Calu3 (cell line): ENCODE data around the gene RBBP6. TPM values are rescaled to one million over a fixed set of nuclear protein-coding genes. Genes with fewer than 3 reads are reported as not detected.

Source experiments
- BruUV-seq: library from RNA; stranded (reverse); fragments of 400-500 nt; replicated peaks from 2 replicates; lab custom pipeline; 2021; lab: Mats Ljungman, UMichigan
- CTCF ChIA-PET: fragments of 300-600 bp; sonication (Branson Sonifier 250); formaldehyde crosslinking; loops from one replicate; lab custom pipeline; 2022; ENCODE audit warnings: antibody characterized with exemption; lab: Charles Lee
- DNase-seq: peaks from one replicate; pipeline ENCODE4 v3.0.0; 2022
- H3K27ac Mint-ChIP-seq: one replicate; pipeline ENCODE4 v1.8.0; 2022; ENCODE audit warnings: mixed read lengths; ENCODE audit not compliant: unreplicated experiment
- H3K27me3 Mint-ChIP-seq: one replicate; pipeline ENCODE4 v1.8.0; 2022; ENCODE audit warnings: mixed read lengths; ENCODE audit not compliant: unreplicated experiment
- H3K36me3 Mint-ChIP-seq: one replicate; pipeline ENCODE4 v1.8.0; 2022; ENCODE audit warnings: mild to moderate bottlenecking, moderate library complexity, mixed read lengths; ENCODE audit not compliant: insufficient read depth, unreplicated experiment
- H3K4me1 Mint-ChIP-seq: one replicate; pipeline ENCODE4 v1.8.0; 2022; ENCODE audit warnings: mild to moderate bottlenecking, low read depth, mixed read lengths; ENCODE audit not compliant: unreplicated experiment
- H3K4me3 Mint-ChIP-seq: one replicate; pipeline ENCODE4 v1.8.0; 2022; ENCODE audit warnings: mild to moderate bottlenecking, low read depth, moderate library complexity, mixed read lengths; ENCODE audit not compliant: unreplicated experiment
- H3K9me3 Mint-ChIP-seq: one replicate; pipeline ENCODE4 v1.8.0; 2022; ENCODE audit warnings: low read depth, mixed read lengths; ENCODE audit not compliant: unreplicated experiment
- CTCF ChIP-seq: fragments of 200-600 bp; IDR thresholded peaks from one replicate; pipeline ENCODE4 v1.8.0; 2022; ENCODE audit warnings: antibody characterized with exemption; ENCODE audit not compliant: unreplicated experiment
- intact Hi-C: fragments of 100-400 bp; cut with micrococcal nuclease; formaldehyde crosslinking; loops from one replicate; pipeline ENCODE4 v1.10.0; 2022; ENCODE audit not compliant: unreplicated experiment
- total RNA-seq: library from RNA; stranded (reverse); gene quantifications from 2 replicates; pipeline ENCODE4 v1.2.3, GENCODE V29; 2022

RBBP6 gene
- total RNA-seq, 1 experiment from 2014 or later, result 56.8 TPM

DNA sequence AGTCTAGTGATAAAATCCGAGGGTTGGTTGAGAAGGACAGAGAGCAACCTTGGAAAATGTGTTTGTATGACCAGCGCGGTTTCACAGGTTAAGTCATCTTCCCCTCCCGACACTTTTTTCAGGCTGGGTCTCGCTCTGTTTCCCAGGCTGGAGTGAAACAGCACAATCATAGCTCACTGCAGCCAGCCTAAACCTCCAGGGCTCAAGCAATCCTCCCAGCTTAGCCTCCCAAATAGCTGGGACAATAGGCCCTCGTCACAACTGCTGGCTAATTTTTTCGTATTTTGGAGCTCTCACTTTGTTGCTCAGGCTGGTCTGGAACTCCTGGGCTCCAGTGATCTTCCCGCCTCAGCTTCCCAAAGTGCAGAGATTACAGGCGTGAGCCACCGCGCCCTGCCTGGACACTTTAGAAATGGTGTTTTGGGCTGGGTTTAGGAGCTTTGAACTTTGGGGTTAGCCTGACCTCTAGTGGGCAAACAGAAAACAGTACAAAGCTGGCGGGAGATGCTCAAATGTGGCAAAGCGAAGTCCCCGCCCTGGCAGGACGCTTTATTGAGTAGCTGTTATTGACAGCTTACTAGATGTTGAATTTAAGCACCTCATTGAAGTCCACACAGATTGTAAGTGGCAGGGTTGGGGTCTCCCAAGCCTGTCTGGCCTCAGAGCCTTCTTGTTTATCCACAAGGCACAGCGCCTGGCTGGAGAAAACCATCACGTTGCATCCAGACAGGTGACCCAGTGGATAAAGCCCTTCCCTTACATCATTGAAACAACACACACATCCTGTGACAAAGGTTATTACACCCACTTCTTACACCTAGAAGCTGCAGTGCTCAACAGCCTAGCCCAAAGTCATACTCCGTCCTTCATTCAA, 34.7 kb upstream of the RBBP6 start:
- H3K4me3 Mint-ChIP-seq, result no peak overlapping the region
- CTCF ChIA-PET, result interaction anchor here (0.6 to 2.3 kb wide), 15 partner anchors 8 to 702 kb away, joined by 3 to 27 read pairs (median 4); no protein-coding TSS in a partner anchor
- intact Hi-C loops, result loop anchor here (1.0 to 10.0 kb wide), 4 partner anchors 95 to 760 kb away; no protein-coding TSS in a partner anchor
- TF ChIP-seq CTCF, result peak; percentile 89
- no TSS peak for BruUV-seq
- H3K9me3 Mint-ChIP-seq, result no peaks in the 10 kb centered on the region
- H3K4me1 Mint-ChIP-seq, result no peaks in the 10 kb centered on the region
- DNase-seq, result peak; percentile 71
- H3K27ac Mint-ChIP-seq, result no peak overlapping the region
- H3K27me3 Mint-ChIP-seq, result peaks cover 68% of the 10 kb centered on the region
- H3K36me3 Mint-ChIP-seq, result no peaks in the 10 kb centered on the region

DNA sequence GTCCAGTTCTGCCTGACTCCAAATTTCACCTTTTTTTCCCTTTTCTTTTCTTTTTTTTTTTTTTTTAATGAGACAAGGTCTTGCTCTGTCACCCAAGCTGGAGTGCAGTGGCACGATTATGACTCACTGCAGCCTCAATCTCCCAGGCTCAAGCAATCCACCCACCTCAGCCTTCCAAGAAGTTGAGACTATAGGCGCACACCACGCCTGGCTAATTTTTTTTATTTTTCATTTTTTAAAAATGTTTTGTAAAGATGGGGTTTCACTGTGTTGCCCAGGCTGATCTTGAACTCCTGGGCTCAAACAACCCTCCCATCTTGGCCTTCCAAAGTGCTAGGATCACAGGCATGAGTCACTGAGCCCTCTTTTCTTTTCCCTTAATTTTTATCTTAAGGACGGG, 33.4 kb upstream of the RBBP6 start:
- Mint-ChIP-seq H3K4me3 (no peak overlapping the region), H3K36me3 (no peaks in the 10 kb centered on the region), H3K9me3 (no peaks in the 10 kb centered on the region), H3K27me3 (peaks cover 63% of the 10 kb centered on the region), H3K4me1 (no peaks in the 10 kb centered on the region), H3K27ac (no peak overlapping the region)
- DNase-seq, result no peak
- intact Hi-C loops, result loop anchor here (10.0 kb wide), 1 partner anchor 761 kb away; no protein-coding TSS in a partner anchor
- no peak for TF ChIP-seq CTCF
- no TSS peak for BruUV-seq
- CTCF ChIA-PET, result interaction anchor here (2.3 kb wide), 1 partner anchor 10 kb away, joined by 9 read pairs; no protein-coding TSS in a partner anchor

DNA sequence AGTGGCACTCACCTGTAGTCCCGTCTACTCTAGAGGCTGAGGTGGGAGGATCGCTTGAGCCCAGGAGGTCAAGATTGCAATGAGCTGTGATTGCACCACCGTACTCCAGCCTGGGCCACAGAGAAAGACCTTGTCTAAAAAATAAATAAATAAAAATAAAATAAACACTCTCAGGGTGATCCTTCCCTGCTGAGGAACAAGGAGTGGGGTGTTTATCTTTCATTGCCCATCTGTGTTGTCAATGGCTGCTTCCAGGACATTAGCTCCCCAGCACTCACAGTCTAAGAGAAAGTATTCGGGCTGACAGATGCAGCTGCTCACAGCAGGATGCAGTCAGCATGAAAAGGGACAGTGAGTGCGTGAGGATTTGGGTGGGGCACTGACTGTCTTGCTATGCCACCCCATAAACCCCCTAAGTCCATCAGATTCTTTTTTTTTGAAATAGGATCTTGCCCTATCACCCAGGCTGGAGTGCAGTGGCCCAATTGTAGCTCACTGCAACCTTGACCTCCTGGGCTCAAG, 31.3 kb upstream of the RBBP6 start:
- H3K36me3 Mint-ChIP-seq, result no peaks in the 10 kb centered on the region
- CTCF ChIA-PET, result interaction anchor here (0.6 kb wide), 1 partner anchor 304 kb away, joined by 6 read pairs; no protein-coding TSS in a partner anchor
- H3K9me3 Mint-ChIP-seq, result no peaks in the 10 kb centered on the region
- no peak for TF ChIP-seq CTCF
- H3K27ac Mint-ChIP-seq, result no peak overlapping the region
- H3K4me3 Mint-ChIP-seq, result no peak overlapping the region
- peaks cover 64% of the 10 kb centered on the region for H3K27me3 Mint-ChIP-seq
- BruUV-seq, result no TSS peak
- intact Hi-C loops, result loop anchor here (10.0 kb wide), 1 partner anchor 763 kb away; no protein-coding TSS in a partner anchor
- no peak for DNase-seq
- no peaks in the 10 kb centered on the region for H3K4me1 Mint-ChIP-seq

- no peak for DNase-seq
- H3K4me3 Mint-ChIP-seq, result no peak overlapping the region
- intact Hi-C loops, result loop anchor here (10.0 kb wide), 1 partner anchor 764 kb away; no protein-coding TSS in a partner anchor
- no peaks in the 10 kb centered on the region for H3K36me3 Mint-ChIP-seq
- no peak for TF ChIP-seq CTCF
- H3K27ac Mint-ChIP-seq, result no peak overlapping the region
- H3K4me1 Mint-ChIP-seq, result no peaks in the 10 kb centered on the region
- no peaks in the 10 kb centered on the region for H3K9me3 Mint-ChIP-seq
- BruUV-seq, result no TSS peak
- CTCF ChIA-PET, result no interaction called here
- peaks cover 64% of the 10 kb centered on the region for H3K27me3 Mint-ChIP-seq
Measured at GRCh38 chr16:24508614-24509013, 30.8 kb upstream of the RBBP6 start.
